ENCODE data around the gene SUPT5H.

SUPT5H gene

DNA sequence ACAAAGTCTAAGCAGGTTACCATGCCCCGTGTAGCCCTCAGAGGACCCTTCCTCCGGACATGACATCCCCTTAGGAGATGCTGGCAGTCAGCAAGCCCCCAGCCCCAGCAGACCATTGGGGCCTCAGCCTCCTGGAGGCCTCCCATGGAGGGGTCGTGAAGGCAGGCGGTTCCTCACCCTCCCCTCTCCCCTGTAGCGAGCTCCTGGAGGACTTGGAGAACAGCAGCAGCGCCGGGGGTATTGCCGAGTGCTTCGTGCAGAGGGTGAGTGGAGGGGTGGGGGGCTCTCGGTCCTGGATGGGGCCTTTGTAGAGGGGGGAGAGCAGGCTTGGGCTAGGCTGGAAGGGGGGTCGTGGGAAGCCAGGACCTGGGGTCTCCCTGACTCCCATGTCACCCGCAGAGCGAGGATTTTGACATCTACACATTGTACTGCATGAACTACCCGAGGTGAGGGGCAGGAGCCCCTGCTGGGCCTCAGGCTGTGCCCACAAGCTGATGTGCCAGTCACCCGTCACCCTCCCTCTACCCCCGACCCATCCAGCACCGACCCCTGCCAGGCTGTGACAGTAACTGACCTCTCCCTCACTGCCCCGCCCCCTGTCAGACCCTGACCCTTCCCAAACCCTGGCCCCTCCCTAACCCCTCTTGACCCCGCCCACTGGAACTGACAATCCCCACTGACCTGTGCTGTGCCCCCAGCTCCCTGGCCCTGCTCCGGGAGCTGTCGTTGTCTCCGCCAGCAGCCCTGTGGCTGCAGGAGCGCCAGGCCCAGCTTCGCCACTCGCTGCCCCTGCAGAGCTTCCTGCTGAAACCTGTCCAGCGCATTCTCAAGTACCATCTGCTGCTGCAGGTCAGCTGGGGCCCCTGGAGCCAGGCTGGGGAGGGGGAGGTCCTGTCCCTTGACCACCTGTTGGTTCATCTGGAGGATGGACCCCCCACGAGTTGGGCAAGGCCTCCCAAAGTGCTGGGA, 28.9 kb upstream of the SUPT5H start:
- H3K9me3 ChIP-seq = no peaks in the 10 kb centered on the region
- no peak overlapping the region for H3K4me3 ChIP-seq (ENCODE audit: low read depth, low read length)
- DNase-seq = no peak
- TF ChIP-seq, protein P1, sequence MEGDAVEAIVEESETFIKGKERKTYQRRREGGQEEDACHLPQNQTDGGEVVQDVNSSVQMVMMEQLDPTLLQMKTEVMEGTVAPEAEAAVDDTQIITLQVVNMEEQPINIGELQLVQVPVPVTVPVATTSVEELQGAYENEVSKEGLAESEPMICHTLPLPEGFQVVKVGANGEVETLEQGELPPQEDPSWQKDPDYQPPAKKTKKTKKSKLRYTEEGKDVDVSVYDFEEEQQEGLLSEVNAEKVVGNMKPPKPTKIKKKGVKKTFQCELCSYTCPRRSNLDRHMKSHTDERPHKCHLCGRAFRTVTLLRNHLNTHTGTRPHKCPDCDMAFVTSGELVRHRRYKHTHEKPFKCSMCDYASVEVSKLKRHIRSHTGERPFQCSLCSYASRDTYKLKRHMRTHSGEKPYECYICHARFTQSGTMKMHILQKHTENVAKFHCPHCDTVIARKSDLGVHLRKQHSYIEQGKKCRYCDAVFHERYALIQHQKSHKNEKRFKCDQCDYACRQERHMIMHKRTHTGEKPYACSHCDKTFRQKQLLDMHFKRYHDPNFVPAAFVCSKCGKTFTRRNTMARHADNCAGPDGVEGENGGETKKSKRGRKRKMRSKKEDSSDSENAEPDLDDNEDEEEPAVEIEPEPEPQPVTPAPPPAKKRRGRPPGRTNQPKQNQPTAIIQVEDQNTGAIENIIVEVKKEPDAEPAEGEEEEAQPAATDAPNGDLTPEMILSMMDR (IDR thresholded peaks at IDR 0.05; ENCODE audit: low read depth, low read length) = no peak
- no peaks in the 10 kb centered on the region for H3K27me3 ChIP-seq
- peaks cover 10% of the 10 kb centered on the region for H3K36me3 ChIP-seq
- H3K4me1 ChIP-seq = peaks cover 5% of the 10 kb centered on the region

DNA sequence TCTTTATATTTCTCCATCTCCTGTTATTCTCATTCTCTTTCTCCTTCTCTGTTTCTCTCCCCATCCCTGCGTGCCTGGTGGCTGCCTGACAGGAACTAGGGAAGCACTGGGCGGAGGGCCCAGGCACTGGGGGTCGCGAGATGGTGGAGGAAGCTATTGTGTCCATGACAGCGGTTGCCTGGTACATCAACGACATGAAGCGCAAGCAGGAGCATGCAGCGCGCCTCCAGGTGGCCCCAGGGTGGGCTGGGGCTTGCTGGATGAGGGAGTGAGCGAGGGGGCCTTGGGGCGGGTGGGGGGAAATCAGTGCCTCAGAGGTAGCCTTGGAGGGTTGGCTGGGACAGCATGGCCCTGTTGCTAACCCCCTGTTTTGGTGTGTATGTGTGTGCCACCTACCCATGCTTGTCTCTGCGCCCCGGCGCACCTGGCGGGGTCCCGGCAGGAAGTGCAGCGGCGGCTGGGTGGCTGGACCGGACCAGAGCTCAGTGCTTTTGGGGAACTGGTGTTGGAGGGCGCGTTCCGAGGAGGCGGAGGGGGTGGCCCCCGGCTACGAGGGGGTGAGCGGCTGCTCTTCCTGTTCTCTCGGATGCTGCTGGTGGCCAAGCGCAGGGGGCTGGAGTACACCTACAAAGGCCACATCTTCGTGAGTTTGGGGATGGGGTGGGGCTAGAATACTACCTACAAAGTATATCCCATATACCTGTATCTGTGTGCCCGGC, 27.8 kb upstream of the SUPT5H start:
- Histone ChIP-seq H3K4me1 (peaks cover 3% of the 10 kb centered on the region; the same call in 1 of the 2 replicates), H3K9me3 (no peaks in the 10 kb centered on the region), H3K36me3 (peaks cover 15% of the 10 kb centered on the region), H3K27me3 (no peaks in the 10 kb centered on the region), H3K4me3 (ENCODE audit: low read depth, low read length) (no peak overlapping the region)
- TF ChIP-seq, protein P1 (IDR thresholded peaks at IDR 0.05; ENCODE audit: low read depth, low read length) = no peak
- DNase-seq = no peak

DNA sequence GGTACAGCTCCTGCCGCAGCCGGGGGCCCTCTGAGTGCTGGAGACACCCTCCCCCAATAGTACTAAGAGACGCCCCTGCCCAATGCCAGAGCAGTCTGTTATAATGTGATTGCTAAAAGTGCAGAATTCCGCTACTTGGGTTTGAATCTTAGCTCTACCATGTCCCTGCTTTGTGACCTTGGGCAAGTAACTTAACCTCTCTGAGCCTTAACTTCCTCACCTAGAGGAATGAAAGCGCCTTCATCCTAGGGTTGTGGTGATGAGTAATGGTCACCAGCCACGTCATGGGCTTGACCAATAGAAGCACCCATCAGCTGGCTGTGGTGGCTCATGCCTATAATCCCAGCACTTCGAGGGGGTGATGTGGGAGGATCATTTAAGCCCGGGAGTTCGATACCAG, 26.4 kb upstream of the SUPT5H start:
- Histone ChIP-seq H3K4me3 (ENCODE audit: low read depth, low read length) (no peak overlapping the region), H3K9me3 (no peaks in the 10 kb centered on the region), H3K4me1 (peaks cover under 1% of the 10 kb centered on the region; the same call in 1 of the 2 replicates), H3K27me3 (no peaks in the 10 kb centered on the region), H3K36me3 (peaks cover 23% of the 10 kb centered on the region)
- no peak for DNase-seq
- TF ChIP-seq, protein P1 (IDR thresholded peaks at IDR 0.05; ENCODE audit: low read depth, low read length) = no peak

DNA sequence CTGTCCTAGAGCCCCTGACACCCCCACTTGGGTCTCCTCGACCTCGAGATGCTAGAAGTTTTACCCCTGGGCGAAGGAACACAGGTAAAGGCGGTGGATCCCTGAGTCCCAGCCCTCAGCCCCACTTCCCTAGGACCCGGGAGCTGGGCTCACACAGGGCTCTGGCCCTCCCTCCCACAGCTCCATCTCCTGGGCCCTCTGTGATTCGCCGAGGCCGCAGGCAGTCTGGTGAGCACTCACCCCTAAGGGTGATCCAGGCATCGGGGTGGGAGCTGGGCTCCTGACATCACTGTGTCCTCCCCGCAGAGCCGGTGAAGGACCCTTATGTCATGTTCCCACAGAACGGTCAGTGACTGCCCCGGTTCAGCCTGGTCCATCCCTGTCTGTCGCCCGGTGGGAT, 24.6 kb upstream of the SUPT5H start:
- H3K36me3 ChIP-seq = peaks cover 29% of the 10 kb centered on the region
- no peak for DNase-seq
- no peak overlapping the region for H3K4me3 ChIP-seq (ENCODE audit: low read depth, low read length)
- H3K27me3 ChIP-seq = no peaks in the 10 kb centered on the region
- no peaks in the 10 kb centered on the region for H3K9me3 ChIP-seq
- H3K4me1 ChIP-seq = no peaks in the 10 kb centered on the region
- TF ChIP-seq, protein P1 (IDR thresholded peaks at IDR 0.05; ENCODE audit: low read depth, low read length) = no peak

DNA sequence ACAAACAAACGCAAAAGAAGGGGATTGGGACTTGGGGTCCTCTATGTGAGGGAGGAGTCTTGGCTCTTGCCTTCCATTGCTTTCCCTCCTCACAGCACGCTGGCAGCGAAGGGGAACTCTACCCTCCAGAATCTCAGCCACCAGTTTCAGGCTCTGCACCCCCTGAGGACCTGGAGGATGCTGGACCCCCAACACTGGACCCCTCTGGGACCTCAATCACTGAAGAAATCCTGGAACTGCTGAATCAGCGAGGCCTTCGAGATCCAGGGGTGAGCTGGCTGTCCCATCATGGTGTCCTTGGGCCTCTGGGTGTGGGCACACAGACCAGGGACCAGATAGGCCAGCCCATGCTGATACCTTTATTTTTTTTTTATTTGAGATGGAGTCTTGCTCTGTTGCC, 23.4 kb upstream of the SUPT5H start:
- TF ChIP-seq, protein P1 (IDR thresholded peaks at IDR 0.05; ENCODE audit: low read depth, low read length) = no peak
- peaks cover 29% of the 10 kb centered on the region for H3K36me3 ChIP-seq
- H3K9me3 ChIP-seq = no peaks in the 10 kb centered on the region
- no peaks in the 10 kb centered on the region for H3K4me1 ChIP-seq
- no peak overlapping the region for H3K4me3 ChIP-seq (ENCODE audit: low read depth, low read length)
- H3K27me3 ChIP-seq = no peaks in the 10 kb centered on the region
- DNase-seq = no peak

Data from BE2C (cell line).